Fibroblast of skin of scalp (primary cell): ENCODE data around the gene PCGF3.
"Not testable (repeated sequence)": the region's sequence is repeated elsewhere in the genome, so short reads cannot be mapped to it uniquely, and the experiment has no call there.

ENCODE experiments used
- DNase-seq: peaks from one replicate; pipeline ENCODE4 v3.0.0-alpha.2; 2013

PCGF3 gene

DNA sequence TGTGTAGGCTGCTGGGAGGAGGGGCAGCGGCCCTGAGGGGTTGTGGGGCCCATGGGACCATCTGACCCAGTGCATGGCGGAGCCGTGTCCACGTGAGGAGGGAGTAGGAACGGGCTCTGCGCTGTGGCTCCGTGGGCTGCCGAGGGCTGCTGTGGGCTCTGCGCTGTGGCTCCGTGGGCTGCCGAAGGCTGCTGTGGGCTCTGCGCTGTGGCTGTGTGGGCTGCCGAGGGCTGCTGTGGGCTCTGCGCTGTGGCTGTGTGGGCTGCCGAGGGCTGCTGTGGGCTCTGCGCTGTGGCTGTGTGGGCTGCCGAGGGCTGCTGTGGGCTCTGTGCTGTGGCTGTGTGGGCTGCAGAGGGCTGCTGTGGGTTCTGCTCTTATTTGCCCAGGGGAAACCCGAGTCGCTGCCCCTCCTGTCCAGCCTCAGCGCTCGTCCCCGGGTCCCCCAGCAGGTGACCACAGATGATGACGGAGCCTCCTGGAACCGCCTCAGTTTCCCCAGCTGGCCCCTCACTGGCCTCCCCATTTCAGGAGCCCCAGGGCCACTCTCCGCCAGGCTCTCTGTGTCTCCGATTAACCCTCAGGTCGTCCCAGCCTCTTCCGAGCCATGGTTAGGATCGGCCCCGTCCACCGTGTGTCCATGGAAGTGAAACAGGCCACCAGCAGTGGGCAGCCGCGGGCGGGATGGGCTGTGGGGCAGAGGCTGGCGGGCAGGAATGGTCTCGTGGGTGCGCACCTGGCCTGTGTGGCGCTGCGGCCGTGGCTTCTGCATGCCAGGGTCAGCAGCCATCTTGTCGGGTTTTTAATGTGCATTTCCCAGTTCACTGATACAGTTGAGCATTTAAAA is 20.0 kb downstream of the PCGF3 start:
- DNase-seq = no peak

DNA sequence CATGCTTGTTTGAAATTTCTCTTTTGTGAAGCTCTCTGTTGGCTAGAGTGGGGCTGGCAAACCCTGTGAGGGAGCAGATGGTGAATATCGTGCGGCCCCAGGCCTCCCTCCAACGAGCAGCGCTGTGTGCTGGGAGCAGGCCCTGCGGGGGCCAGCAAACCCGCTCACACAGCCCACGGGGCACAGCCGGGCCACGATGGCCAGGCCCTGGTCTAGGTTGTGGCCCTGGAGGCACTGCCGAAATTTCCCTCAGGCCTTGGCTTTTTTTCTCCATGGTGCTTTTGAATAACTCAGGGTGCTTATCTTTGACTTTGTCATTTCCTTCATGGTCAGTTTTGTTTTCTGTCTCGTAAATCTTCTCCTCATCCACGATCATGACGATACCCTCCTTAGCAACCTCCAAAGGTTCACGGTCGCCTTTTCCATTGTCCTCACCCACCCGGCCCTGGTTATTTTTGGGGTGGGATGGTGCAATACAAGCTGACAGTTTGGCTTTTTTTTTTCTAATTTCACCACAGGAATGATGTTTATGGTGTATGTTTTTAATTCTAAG is 20.7 kb downstream of the PCGF3 start:
- DNase-seq = peak; percentile 29

DNA sequence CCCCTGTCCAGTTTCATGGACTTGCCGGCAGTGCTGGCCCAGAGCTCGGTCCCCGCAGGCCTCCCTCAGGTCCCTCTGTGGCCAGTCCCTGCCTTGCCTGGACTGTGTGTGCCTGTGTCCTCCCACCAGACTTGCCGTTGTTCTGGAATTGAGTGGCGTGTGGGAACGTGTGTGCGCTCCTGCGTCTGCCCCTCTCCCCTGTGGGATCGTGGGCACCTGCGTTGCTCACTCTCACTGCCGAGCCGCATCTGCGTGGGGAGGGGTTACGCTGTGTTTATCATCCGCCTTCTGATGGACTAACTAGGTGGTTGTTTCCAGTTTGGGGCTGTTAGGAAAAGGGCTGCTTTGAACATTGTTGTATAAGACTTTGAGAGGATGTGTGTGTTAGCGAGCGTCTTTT is 21.2 kb downstream of the PCGF3 start:
- DNase-seq = no peak

DNA sequence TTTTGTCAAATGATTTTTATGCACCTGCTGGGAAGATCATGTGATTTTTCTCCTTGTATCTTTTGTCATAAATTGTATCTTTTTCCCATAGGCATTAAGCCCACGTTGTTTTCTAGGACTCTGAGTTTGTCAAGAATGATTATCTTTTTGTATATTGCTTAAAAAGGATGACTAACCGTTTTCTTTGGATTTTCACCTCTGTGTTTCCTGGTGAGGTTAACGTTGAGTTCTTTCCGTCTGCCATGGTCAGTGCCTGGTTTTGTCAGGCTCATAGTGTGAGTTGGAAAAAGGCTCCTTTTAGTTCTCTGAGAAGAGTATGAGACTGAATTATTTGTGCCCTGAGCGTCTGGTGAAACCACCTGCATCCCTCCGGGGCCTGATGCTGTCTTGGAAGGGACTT is 21.9 kb downstream of the PCGF3 start:
- DNase-seq = no peak

DNA sequence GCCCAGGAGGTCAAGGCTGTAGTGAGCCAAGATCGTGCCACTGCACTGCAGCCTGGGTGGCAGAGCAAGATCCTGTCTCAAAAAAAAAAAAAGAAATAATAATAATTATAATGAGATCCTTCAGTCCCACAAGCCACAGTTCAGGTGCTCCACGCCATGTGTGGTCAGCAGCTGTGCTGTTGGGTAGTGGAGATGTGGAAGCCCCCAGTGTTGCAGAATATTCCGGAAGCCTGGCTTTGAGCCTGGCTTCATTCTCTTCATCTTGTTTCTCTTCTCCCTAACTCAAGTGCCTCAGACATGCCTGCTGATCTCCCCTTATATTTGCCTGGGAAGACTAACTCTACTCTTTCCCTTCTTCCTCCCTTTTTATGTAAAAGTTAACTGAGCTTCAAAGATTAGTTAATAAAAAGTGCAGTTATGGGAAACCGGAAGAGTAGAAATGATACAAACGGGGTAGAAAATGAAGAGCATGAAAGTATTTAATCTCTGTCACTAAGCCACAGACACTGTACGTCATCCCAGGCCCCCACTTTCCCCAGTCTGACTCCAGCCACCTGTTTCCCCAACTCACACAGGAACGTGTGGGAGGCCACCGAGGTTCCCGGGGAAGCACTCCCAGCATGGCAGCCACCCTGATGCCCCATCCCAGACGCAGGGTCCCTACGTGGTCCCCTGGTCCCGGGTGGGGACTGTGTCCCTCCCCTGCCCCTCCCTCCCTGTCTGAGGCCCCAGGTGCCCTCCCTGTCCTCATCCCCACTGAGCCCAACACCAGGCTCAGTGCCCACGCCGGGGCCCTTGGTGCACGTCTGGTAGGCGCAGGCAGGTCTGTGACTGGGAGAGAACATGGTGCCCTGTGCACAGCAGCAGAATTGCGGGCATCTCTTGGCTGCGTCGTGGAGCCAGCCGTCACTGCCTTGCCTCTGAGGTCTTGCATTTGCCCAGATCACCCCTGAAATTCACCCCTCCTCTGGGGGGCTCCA is 24.0 kb downstream of the PCGF3 start:
- no peak for DNase-seq

DNA sequence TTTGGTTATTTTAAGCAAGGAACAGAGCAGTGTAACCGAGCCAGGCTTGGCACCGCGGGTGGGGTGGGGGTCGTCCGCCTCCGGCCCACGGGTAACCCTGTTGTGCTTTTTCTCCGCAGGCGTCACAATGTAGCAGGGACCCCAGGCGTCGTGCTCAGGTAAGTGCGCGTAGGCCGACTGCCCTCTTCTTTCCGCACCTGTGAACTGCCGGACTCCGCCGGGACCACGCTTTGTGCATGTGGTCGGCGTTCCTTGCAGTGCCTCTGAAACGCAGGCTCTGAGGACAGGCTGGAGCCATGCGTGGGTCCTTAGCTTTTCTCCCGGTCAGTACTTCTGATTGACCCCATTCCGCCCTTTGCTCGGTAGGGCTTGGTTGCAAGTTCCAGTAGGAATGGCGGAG is 24.9 kb downstream of the PCGF3 start:
- DNase-seq = no peak

DNA sequence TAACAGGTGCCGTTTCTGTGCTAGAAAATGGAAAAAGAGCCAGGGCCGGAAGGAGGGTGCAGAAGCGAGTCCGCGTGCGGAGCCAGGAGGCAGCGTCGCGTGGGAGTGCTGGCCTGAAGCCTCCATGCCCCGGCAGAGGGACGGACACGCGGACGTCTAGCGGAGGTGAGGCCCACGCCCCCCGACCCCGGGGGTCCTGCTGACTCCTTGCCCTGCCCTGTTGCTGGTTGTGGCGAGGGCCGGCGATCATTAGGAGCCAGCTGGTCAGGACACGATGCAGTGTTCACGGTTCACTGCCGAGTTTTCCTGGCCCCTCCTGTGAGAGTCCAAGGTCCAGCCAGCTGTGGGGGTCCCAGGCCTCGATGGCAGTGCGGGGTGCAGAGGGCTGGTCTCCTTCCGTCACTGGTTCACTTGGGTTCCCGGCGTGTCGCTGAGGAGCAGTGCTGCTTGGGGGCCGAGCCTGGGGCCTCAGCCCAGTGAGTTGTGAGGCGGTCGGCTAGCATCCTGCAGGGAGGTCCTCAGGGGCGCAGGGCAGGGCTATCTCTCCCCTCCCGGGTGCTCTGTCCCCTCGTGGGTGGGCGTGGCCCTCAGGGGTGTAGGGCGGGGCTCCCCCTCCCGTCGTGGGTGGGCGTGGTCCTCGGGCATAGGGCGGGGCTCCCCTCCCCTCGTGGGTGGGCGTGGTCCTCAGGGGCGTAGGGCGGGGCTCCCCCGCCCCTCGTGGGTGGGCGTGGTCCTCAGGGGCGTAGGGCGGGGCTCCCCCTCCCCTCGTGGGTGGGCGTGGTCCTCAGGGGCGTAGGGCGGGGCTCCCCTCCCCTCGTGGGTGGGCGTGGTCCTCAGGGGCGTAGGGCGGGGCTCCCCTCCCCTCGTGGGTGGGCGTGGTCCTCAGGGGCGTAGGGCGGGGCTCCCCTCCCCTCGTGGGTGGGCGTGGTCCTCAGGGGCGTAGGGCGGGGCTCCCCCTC is 25.6 kb downstream of the PCGF3 start:
- DNase-seq = not testable (repeated sequence)

DNA sequence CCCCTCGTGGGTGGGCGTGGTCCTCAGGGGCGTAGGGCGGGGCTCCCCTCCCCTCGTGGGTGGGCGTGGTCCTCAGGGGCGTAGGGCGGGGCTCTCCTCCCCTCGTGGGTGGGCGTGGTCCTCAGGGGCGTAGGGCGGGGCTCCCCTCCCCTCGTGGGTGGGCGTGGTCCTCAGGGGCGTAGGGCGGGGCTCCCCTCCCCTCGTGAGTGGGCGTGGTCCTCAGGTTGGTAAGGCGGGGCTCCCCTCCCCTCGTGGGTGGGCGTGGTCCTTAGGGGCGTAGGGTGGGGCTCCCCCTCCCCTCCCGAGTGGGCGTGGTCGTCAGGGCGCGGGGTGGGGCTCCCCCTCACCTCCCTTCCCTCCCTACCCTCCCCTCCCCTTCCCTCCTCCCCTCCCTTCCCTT is 26.3 kb downstream of the PCGF3 start:
- DNase-seq = not testable (repeated sequence)

DNA sequence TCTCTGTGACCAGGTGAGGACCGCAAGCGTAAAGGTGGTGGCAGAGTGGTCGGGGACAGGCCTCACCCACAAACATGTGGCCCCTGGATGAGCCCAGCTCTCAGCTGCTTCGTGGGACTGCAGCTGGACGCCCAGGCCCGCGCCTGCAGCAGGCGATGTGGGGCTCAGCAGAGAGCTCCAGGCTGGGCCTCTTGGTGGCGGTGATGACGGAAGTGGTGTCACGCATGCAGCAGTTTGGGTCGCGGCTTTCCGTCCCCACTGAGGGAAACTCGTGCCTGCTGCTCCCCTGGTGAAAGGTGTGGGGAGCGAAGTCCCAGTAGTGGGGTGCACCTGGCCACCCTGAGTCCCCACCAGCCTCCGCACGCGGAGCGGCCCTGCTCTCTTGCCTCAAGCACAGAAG is 26.9 kb downstream of the PCGF3 start:
- DNase-seq = no peak

DNA sequence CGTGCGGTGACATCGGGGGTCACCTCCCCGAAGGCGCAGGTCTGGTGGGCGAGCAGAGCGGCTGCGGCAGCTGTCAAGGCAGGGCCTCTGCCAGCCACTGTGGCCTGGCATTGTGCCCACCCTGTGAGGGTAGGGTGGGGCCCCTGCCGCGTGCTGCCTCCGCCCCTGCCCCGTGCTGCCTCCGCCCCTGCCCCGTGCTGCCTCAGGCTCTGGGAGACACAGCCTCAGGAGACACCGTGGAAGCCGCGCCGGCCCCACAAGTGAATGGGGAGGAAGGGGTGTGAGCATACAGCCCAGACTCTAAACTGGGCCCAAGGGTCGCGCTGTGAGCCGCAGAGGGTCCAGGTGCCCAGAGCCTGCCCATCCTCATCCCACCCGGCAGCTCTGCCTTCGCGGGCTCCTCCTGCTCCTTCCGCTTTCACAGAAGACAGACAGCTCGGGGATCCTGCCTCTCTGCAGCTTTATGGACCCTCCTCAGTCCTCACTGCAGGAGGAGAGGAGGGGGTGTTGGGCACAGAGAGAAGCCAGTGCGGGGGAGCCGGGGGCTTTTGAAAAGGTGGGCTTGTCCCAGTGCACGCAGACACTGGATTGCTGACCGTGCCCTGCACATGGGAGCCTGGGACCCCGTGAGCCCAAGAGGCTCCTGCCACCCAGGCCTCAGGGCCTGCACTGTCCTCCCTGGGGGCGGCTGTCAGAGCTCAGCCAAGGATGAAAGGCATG is 27.4 kb downstream of the PCGF3 start:
- DNase-seq = no peak

DNA sequence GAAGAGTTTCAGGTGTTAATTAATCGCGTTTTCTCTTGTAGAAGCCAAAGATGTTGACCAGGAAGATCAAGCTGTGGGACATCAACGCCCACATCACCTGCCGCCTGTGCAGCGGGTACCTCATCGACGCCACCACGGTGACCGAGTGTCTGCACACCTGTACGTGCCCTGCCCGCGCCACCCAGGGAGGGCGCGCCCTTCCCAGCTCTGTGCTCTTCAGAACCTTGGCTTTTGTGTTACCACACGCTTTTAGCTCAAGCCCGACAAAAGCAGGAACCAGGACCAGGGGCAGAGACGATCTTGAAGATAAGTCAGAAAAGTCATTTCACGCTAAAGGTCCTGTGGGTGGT is 28.0 kb downstream of the PCGF3 start:
- DNase-seq = no peak

DNA sequence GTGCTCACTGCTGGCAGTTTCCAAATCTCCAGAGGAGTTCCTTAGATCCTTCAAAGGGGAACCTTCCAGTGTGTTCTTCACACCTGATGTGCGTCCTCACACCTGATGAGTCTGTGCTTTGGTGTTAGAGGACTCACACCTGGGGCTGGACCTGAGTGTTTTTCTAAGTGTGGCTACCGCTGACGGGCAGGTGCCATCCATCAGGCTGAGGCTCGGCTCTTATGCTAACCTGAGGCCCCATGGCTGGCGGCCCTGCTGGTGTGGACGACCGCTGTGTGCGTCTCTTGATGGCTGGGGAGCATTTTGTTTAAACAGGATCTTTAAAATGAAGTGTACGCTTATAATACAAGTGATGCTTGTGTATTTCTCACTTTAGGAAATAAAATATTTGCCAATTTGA is 28.4 kb downstream of the PCGF3 start:
- DNase-seq = no peak

DNA sequence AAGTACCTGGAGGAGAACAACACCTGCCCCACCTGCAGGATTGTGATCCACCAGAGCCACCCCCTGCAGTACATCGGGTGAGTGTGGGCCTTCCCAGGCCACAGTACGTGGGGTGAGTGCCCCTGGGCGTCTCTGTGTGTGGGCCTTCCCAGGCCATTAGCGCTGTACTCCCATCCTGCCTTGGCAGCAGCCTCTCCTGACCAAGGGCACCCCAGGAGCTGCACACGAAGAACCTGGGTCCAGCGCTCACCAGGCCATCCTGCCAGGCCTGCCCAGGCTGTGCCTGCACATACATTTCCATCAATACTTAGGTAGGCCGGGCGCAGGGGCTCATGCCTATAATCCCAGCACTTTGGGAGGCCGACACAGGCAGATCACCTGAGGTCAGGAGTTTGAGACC is 29.3 kb downstream of the PCGF3 start:
- no peak for DNase-seq

DNA sequence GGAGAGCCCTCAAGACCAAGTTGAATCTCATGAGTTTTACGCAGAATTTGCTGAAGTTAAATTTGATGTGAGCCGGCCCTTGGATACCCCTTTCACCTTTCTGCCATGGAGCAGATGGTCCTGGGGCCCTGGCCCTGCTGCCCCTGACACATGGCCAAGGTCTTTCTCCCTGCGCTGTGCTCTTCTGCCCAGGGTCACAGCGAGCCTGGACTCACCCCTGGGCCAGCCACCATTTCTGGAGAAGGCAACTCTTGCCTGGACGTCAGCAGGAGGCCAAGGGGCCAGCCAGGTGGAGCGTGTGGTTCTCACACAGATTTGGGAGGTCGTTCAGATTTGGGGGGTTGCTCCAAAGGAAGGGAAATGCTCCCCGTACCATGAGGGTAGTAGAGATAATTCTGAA is 30.0 kb downstream of the PCGF3 start:
- DNase-seq = no peak

DNA sequence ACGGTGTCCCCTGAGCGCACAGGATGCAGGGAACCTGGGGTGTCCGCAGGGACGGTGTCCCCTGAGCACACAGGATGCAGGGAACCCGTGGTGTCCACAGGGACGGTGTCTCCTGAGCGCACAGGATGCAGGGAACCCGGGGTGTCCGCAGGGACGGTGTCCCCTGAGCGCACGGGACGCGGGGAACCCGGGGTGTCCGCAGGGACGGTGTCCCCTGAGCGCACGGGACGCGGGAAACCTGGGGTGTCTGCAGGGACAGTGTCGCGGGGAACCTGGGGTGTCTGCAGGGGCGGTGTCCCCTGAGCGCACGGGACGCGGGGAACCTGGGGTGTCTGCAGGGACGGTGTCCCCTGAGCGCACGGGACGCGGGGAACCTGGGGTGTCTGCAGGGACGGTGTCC is 30.9 kb downstream of the PCGF3 start:
- not testable (repeated sequence) for DNase-seq

DNA sequence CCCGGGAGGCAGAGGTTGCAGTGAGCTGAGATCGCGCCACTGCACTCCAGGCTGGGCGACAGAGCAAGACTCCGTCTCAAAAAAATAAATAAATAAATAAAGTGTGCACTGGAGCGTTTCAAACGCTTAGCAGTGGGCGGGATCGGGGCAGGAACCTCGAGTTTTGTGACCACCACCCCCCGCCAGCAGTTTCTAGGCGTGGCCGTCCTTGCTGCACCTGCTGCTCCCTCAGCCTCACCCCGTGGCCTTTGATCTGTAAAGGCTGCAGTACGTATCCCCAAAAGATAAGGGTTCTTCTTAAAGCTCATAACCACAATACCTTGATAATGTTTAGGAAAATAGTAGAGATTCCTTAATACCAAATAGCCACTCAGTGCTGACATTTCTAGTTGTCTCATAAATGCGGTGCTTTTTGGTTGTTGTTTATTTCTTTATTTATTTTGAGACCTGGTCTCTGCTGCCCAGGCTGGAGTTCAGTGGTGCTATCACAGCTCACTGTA is 33.2 kb downstream of the PCGF3 start:
- no peak for DNase-seq

DNA sequence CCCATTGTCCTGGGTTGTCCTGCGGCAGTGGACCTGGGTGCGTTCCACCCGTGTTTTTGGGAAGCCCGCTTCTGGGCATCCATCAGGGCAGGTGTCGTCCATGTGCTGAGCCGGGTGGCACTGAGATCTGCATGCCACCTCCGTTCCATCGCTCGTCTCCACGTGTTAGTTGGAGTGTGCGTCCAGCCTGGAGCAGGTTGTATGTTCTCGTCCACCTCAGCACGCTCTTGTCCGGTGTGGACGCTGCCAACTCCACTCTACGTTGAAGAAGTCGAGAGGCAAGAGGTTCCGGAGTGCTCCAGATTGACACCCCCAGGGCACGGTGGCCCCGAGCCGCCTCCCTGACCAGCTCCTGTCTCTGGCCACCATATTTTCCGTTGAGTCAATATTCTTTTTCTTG is 33.9 kb downstream of the PCGF3 start:
- no peak for DNase-seq

DNA sequence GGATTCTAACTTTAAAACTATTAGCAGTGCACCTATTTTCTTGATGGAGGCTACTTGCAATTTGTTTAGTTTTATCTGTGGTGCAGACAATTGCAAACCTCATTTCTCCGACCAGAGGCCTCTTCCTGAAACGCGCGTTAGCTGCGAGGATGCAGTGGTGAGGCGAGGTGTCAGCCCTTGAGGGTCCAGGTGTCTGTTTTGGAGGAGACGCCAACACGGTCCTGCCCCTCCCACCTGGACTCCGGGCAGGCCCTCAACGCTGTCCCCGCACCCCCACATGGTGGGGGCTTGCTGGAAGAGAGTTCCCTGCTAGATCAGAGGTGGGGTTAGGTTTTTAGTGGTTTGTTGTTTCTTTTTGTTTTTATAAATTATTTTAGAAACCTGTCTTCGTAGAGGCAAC is 34.4 kb downstream of the PCGF3 start:
- no peak for DNase-seq

DNA sequence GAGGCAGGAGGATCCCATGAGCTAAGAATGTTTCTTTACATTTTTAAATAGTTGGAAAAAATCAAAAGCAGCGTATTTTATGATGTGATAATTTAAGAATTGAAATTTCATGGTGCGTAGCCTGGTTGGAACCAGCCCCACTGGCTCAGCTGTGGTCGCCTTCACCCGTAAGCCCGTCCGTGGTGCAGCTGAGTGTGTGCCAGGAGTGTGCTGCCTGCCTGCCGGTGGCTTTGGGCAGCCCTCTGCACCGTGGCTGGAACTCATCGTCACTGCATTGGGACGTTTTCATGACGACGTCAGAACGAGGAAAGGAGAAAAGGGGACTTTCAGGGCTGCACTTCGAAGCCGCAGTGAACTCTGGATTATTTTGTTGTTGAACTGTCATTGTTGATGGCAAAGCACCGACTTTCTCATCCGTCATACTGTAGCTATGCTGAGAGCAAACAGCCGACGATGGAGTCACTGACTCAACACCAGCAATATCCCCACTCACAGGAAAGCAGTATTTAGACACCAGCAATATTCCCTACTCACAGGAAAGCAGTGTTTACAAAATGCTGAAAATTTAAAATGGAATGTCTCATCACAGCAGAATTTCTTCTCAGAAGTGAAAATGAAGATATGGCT is 35.1 kb downstream of the PCGF3 start:
- no peak for DNase-seq

DNA sequence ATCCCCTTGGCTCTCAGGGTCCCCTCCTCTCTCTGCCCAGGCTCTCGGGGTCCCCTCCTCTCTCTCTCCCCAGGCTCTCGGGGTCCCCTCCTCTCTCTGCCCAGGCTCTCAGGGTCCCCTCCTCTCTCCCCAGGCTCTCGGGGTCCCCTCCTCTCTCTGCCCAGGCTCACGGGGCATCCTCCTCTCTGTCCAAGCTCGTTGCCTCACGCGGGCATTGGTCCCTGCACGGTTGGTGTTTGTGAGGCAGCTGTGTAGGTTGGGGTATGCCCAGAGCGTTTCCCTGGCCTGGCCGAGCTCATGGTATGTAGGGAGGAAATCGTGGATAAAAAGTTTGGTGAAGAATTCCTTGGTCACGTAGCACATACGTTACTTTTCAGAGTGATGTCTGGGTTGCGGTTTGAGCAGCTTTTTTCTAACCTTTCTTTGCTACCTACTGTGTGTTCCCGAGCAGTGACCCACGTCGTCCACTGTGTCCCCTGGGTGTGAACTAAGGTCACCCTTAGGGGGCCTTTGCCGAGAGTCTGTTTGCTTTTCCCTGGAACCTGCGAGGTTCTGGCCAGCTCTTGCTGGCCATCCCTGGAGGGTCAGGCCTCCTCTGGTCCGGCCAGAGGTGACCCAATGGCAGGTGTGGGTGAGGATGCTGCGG is 36.6 kb downstream of the PCGF3 start:
- DNase-seq = no peak
